Measurements from ENCODE around the gene PDLIM1. TPM values are rescaled to one million over a fixed set of nuclear protein-coding genes. Genes with fewer than 3 reads are reported as not detected.

PDLIM1 gene
- polyA plus RNA-seq, 1 experiment: 141 TPM

DNA sequence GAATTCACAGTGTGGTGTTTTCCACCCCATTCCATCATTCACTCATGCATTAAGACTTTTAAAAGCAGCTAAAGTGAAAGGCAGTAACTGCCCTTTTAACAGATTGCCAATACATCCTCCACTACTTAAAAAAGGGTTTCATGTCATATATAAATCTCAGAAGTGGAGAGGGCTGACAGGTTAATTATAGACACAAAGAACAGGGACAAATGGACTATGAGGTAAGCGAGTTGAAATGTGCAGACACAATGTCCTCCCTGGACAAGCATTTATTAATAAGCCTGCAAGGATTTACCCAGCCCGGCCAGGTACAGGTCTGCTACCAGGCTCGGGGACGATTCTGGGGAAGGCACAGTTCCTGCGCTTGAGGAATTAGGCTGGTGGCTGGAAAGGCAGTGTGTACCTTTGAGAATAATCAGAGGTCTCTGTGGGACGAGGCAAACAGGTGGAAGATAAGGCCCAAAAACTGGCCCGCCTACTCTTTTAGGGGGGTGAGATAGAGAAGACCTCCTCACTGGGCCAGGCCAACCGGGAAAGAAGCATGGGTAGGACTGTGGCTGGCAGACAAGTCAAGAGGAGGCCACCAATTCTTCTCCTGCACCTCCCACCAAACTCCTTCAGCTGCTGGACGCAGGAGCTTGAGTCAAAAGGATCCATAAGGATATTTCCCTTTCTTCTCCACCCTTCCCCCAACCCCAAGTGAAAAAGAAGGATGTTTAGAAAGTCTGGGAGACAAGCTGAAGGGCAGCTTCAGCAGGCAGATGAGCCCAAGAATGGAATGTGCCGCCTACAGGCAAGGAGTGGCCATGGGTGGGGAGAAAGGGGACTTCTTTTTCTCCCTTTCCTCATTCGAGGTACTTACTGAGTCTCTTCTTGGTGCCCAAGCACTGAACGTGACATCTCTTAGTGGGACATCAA is 1.5 kb downstream of the PDLIM1 start:
- POLR2A ChIA-PET: no interaction called here
- CTCF ChIA-PET: interaction anchor here (0.7 to 2.1 kb wide), 4 partner anchors 11 to 85 kb away, joined by 3 to 11 read pairs (median 4); no protein-coding TSS in a partner anchor
- TF ChIP-seq, protein P1, sequence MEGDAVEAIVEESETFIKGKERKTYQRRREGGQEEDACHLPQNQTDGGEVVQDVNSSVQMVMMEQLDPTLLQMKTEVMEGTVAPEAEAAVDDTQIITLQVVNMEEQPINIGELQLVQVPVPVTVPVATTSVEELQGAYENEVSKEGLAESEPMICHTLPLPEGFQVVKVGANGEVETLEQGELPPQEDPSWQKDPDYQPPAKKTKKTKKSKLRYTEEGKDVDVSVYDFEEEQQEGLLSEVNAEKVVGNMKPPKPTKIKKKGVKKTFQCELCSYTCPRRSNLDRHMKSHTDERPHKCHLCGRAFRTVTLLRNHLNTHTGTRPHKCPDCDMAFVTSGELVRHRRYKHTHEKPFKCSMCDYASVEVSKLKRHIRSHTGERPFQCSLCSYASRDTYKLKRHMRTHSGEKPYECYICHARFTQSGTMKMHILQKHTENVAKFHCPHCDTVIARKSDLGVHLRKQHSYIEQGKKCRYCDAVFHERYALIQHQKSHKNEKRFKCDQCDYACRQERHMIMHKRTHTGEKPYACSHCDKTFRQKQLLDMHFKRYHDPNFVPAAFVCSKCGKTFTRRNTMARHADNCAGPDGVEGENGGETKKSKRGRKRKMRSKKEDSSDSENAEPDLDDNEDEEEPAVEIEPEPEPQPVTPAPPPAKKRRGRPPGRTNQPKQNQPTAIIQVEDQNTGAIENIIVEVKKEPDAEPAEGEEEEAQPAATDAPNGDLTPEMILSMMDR (IDR thresholded peaks at IDR 0.05; ENCODE audit: insufficient read depth, low read depth, low read length): peak; percentile 35; the same call in 1 of the 2 replicates

DNA sequence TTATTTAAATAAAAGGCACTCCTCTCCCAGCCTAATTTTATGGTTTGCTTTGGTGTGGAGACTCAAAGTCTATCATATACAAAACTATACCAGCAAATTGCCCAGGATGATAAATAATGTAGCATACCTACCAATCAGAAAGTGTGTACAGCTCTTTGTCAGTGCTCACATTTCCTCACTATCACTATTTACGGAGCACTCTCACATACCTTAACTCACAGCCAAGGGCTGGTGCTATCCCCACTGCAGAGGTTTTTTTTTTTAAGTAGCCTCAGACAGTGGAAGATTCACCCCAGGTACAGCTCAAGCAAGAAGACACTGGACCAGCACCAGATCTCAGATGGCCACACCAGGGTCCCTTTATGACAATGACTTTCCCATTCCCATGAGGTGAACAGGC is 2.5 kb downstream of the PDLIM1 start:
- CTCF ChIA-PET: interaction anchor here (1.0 to 2.1 kb wide), 3 partner anchors 42 to 86 kb away, joined by 3 to 11 read pairs (median 4); no protein-coding TSS in a partner anchor

More for the DNA sequence above, 1.5 kb downstream of the PDLIM1 start:
- Histone ChIP-seq H3K4me3 (ENCODE audit: low read depth, low read length) (peak overlapping the region; percentile 95), H3K36me3 (ENCODE audit: control insufficient read depth, insufficient read depth, low read length) (peaks cover 1% of the 10 kb centered on the region; the same call in 1 of the 2 replicates), H3K27me3 (ENCODE audit: control insufficient read depth, insufficient read depth, low read length) (no peaks in the 10 kb centered on the region)
- no peak for DNase-seq (ENCODE audit: low read depth)

DNA sequence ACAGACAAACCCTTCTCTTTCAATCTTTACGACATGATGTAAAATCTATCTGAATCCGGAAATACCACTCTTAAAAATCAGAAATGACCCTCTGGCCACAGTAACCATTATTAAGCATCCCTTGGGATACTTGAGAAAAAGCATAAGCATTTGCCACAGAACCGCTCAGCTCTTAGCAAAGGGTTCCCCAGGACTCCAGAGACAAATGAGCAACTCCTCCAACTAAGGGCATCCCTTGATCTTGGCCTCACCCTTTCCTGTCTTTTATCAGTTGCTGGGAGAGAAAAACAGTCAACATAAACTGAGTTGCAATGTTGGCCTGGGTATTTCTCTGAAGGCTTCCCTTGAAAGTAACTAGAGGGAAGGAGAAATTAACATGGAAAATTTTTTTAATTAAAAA is 3.5 kb downstream of the PDLIM1 start:
- Histone ChIP-seq H3K4me3 (ENCODE audit: low read depth, low read length) (no peak overlapping the region), H3K27me3 (ENCODE audit: control insufficient read depth, insufficient read depth, low read length) (no peaks in the 10 kb centered on the region), H3K36me3 (ENCODE audit: control insufficient read depth, insufficient read depth, low read length) (peaks cover 1% of the 10 kb centered on the region; the same call in 1 of the 2 replicates)
- ChIA-PET POLR2A (no interaction called here), CTCF (interaction anchor here (1.2 kb wide), 1 partner anchor 41 kb away, joined by 4 read pairs; no protein-coding TSS in a partner anchor)
- TF ChIP-seq, protein P1 (IDR thresholded peaks at IDR 0.05; ENCODE audit: insufficient read depth, low read depth, low read length): no peak
- DNase-seq (ENCODE audit: low read depth): no peak

More for the DNA sequence above, 2.5 kb downstream of the PDLIM1 start:
- POLR2A ChIA-PET: no interaction called here
- Histone ChIP-seq H3K27me3 (ENCODE audit: control insufficient read depth, insufficient read depth, low read length) (no peaks in the 10 kb centered on the region), H3K36me3 (ENCODE audit: control insufficient read depth, insufficient read depth, low read length) (peaks cover 1% of the 10 kb centered on the region; the same call in 1 of the 2 replicates), H3K4me3 (ENCODE audit: low read depth, low read length) (no peak overlapping the region)
- no peak for DNase-seq (ENCODE audit: low read depth)
- TF ChIP-seq, protein P1 (IDR thresholded peaks at IDR 0.05; ENCODE audit: insufficient read depth, low read depth, low read length): no peak

DNA sequence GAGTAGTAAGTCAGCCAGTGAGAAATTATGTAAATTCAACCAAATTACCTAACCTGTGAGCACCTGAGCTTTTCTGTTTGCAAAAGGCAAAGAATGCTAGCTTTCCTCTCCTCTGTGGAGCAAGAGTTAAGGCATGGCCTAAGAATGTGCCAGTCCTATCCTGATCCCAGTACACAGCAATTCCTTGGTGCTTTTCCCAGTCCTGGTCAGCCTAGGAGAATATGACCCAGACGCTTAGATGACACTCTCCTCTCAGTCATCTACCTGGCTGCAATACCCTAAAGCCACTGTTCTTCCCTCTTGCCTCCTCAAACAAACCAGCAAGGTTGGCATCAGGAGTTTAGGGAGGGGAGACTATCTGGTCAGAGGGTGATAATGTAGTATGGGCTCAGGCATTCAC is 4.1 kb downstream of the PDLIM1 start:
- DNase-seq (ENCODE audit: low read depth): no peak
- Histone ChIP-seq H3K36me3 (ENCODE audit: control insufficient read depth, insufficient read depth, low read length) (peaks cover 1% of the 10 kb centered on the region; the same call in 1 of the 2 replicates), H3K27me3 (ENCODE audit: control insufficient read depth, insufficient read depth, low read length) (no peaks in the 10 kb centered on the region), H3K4me3 (ENCODE audit: low read depth, low read length) (no peak overlapping the region)
- TF ChIP-seq, protein P1 (IDR thresholded peaks at IDR 0.05; ENCODE audit: insufficient read depth, low read depth, low read length): no peak
- POLR2A ChIA-PET: no interaction called here
- CTCF ChIA-PET: no interaction called here

DNA sequence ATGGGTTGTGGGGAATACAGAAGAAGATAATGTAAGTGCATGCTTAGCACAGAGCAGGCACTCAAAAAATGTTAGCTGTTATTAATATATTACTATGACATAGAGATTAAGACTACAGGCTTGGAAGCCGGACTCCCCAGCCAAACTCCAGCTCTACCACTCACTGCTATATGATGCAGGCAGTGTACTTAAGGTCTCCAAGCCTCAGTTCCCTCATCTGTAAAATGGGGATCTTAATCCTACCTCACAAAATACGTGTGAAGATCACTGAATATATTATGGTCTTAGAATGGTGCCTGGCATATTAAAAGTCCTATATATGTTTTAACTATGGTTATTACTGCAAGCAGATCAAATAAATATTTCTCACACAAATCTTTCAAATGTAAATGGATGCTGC is 5.2 kb downstream of the PDLIM1 start:
- no peak for DNase-seq (ENCODE audit: low read depth)
- Histone ChIP-seq H3K36me3 (ENCODE audit: control insufficient read depth, insufficient read depth, low read length) (peaks cover 1% of the 10 kb centered on the region; the same call in 1 of the 2 replicates), H3K4me3 (ENCODE audit: low read depth, low read length) (no peak overlapping the region), H3K27me3 (ENCODE audit: control insufficient read depth, insufficient read depth, low read length) (no peaks in the 10 kb centered on the region)
- CTCF ChIA-PET: interaction anchor here (0.7 to 1.3 kb wide), 5 partner anchors 9 to 78 kb away, joined by 3 to 4 read pairs (median 3); no protein-coding TSS in a partner anchor
- TF ChIP-seq, protein P1 (IDR thresholded peaks at IDR 0.05; ENCODE audit: insufficient read depth, low read depth, low read length): no peak
- POLR2A ChIA-PET: interaction anchor here (0.5 kb wide), 1 partner anchor 47 kb away, joined by 3 read pairs; no protein-coding TSS in a partner anchor
